HepG2 (cell line): ENCODE results near the gene C18orf63. TPM values are rescaled to one million over a fixed set of nuclear protein-coding genes. Genes with fewer than 3 reads are reported as not detected.

Experiments
- ATM ChIP-seq: fragments of 450-650 bp; IDR thresholded peaks from 2 replicates; pipeline ENCODE4 v1.7.1; 2017; ENCODE audit warnings: mild to moderate bottlenecking, borderline replicate concordance
- BRF2 ChIP-seq: sonication (generic); formaldehyde crosslinking; IDR thresholded peaks from 2 replicates; pipeline ENCODE4 v1.8.1; 2022; ENCODE audit warnings: mild to moderate bottlenecking, missing genetic modification reagents
- HES4 ChIP-seq: sonication (generic); formaldehyde crosslinking; IDR thresholded peaks from 2 replicates; pipeline ENCODE4 v1.9.0; 2021; ENCODE audit warnings: mild to moderate bottlenecking, missing genetic modification reagents, borderline replicate concordance
- KDM2A ChIP-seq: sonication (generic); formaldehyde crosslinking; IDR thresholded peaks from 2 replicates; pipeline ENCODE4 v1.4.0; 2020; ENCODE audit warnings: low read depth, missing genetic modification reagents, borderline replicate concordance
- KDM5A ChIP-seq: fragments of 200-600 bp; sonication (generic); IDR thresholded peaks from 2 replicates; pipeline ENCODE4 v1.7.0; 2018; ENCODE audit warnings: antibody characterized with exemption, mild to moderate bottlenecking, low read length, borderline replicate concordance
- KMT2B ChIP-seq: IDR thresholded peaks from 2 replicates; pipeline ENCODE4 v1.6.1; 2016; ENCODE audit warnings: missing genetic modification reagents, missing compliant biosample characterization
- NFAT5 ChIP-seq: sonication (generic); formaldehyde crosslinking; IDR thresholded peaks from 2 replicates; pipeline ENCODE4 v1.4.0; 2020; ENCODE audit warnings: missing genetic modification reagents
- NFKB2 ChIP-seq: sonication (generic); formaldehyde crosslinking; IDR thresholded peaks from 2 replicates; pipeline ENCODE4 v1.4.0; 2020; ENCODE audit warnings: missing genetic modification reagents, borderline replicate concordance
- REPIN1 ChIP-seq: sonication (generic); formaldehyde crosslinking; IDR thresholded peaks from 2 replicates; pipeline ENCODE4 v1.8.0; 2022; ENCODE audit warnings: missing genetic modification reagents, low read depth, mild to moderate bottlenecking, borderline replicate concordance
- THAP11 ChIP-seq: IDR thresholded peaks from 2 replicates; pipeline ENCODE4 v1.6.1; 2016; ENCODE audit warnings: missing biosample characterization, missing genetic modification reagents
- ZFP82 ChIP-seq: sonication (generic); formaldehyde crosslinking; IDR thresholded peaks from 2 replicates; pipeline ENCODE4 v1.5.1; 2020; ENCODE audit warnings: mild to moderate bottlenecking, missing genetic modification reagents, borderline replicate concordance
- ZFP90 ChIP-seq: sonication (generic); formaldehyde crosslinking; IDR thresholded peaks from 2 replicates; pipeline ENCODE4 v1.8.0; 2022; ENCODE audit warnings: missing genetic modification reagents, mild to moderate bottlenecking, inconsistent platforms, borderline replicate concordance
- ZNF263 ChIP-seq: sonication (generic); formaldehyde crosslinking; IDR thresholded peaks from 2 replicates; pipeline ENCODE4 v1.4.0; 2020; ENCODE audit warnings: missing genetic modification reagents
- ZNF326 ChIP-seq: sonication (generic); formaldehyde crosslinking; IDR thresholded peaks from 2 replicates; pipeline ENCODE4 v1.4.0; 2020; ENCODE audit warnings: missing genetic modification reagents, borderline replicate concordance
- ZNF512B ChIP-seq: sonication (generic); formaldehyde crosslinking; IDR thresholded peaks from 2 replicates; pipeline ENCODE4 v1.5.1; 2020; ENCODE audit warnings: missing genetic modification reagents, mild to moderate bottlenecking, borderline replicate concordance
- ZSCAN21 ChIP-seq: sonication (generic); formaldehyde crosslinking; IDR thresholded peaks from 2 replicates; pipeline ENCODE4 v1.8.0; 2022; ENCODE audit warnings: mild to moderate bottlenecking, missing genetic modification reagents, moderate library complexity, borderline replicate concordance
- ZUFSP ChIP-seq: sonication (generic); formaldehyde crosslinking; IDR thresholded peaks from 2 replicates; pipeline ENCODE4 v1.9.0; 2021; ENCODE audit warnings: missing genetic modification reagents, mild to moderate bottlenecking, borderline replicate concordance
- polyA plus RNA-seq, 8 experiments: library from polyadenylated mRNA; depleted of rRNA in 3 of 8; stranded (reverse) in 7 of 8; unstranded in 1 of 8; fragments of >200 nt; fragmentation: Illumina TruSeq in 4 of 8; extraction: Trizol in 4 of 8; gene quantifications; 2 replicates each; pipeline versions ENCODE4 v1.2.1 to v1.2.3, GENCODE V29; 2011 to 2016; ENCODE audit warnings: low read depth in 4 of 8, missing spikeins in 1 of 8, mixed read lengths in 1 of 8; ENCODE audit not compliant: insufficient read depth in 1 of 8
- total RNA-seq, 5 experiments: library from RNA; depleted of rRNA; stranded (reverse); fragments of >200 nt; fragmentation: Illumina TruSeq; extraction: Trizol; gene quantifications; 2 replicates each; pipeline ENCODE4 v1.2.3, GENCODE V29; 2016; ENCODE audit warnings: low read depth in 1 of 5

Gene C18orf63
- total and polyA plus RNA-seq, 2 of the 13 experiments (the other 11 are each of a cell fraction or from before 2014, with no cell fraction given), result 0.01 TPM; not detected in 1

- no peak for TF ChIP-seq NFAT5 (CRISPR knock-in tag)
- TF ChIP-seq ATM, result no peak
- no peak for TF ChIP-seq ZNF263 (CRISPR knock-in tag)
- no peak for TF ChIP-seq ZUFSP
- TF ChIP-seq ZSCAN21 (CRISPR knock-in tag), result peak; percentile 39; the same call in 1 of the 2 replicates
- TF ChIP-seq KDM5A, result 0 out of 2 replicates have a peak, but pooled peaks have one; percentile 18
- TF ChIP-seq NFKB2 (CRISPR knock-in tag), result no peak
- TF ChIP-seq KMT2B (CRISPR knock-in tag), result 0 out of 2 replicates have a peak, but pooled peaks have one; percentile 28
- TF ChIP-seq HES4 (CRISPR knock-in tag), result peak; percentile 62; the same call in 1 of the 2 replicates
- TF ChIP-seq ZNF326 (CRISPR knock-in tag), result no peak
- TF ChIP-seq REPIN1 (CRISPR knock-in tag), result 0 out of 2 replicates have a peak, but pooled peaks have one; percentile 25
- no peak for TF ChIP-seq ZFP90
- peak; percentile 93; the same call in 1 of the 2 replicates for TF ChIP-seq ZFP82 (CRISPR knock-in tag)
- no peak for TF ChIP-seq KDM2A (CRISPR knock-in tag)
- 0 out of 2 replicates have a peak, but pooled peaks have one; percentile 51 for TF ChIP-seq ZNF512B (CRISPR knock-in tag)
- no peak for TF ChIP-seq BRF2 (CRISPR knock-in tag)
- TF ChIP-seq THAP11 (CRISPR knock-in tag), result no peak
Observed at GRCh38 chr18:74291472-74291770, 24.2 kb upstream of the C18orf63 start (continued).
